ENCODE measurements around the gene RPS6KA4.

The RPS6KA4 gene

GRCh38 chr11:64359712-64360445 lies 917 bp downstream of the RPS6KA4 start:
- H3K4me1 Mint-ChIP-seq: peaks cover 27% of the 10 kb centered on the region
- H3K27me3 Mint-ChIP-seq: no peaks in the 10 kb centered on the region
- no peaks in the 10 kb centered on the region for H3K9me3 Mint-ChIP-seq
- ATAC-seq (ENCODE audit: low read depth): peak; percentile 30
- peaks cover 9% of the 10 kb centered on the region for H3K36me3 Mint-ChIP-seq
- peak overlapping the region; percentile 94 for H3K4me3 Mint-ChIP-seq
- DNase-seq (ENCODE audit: low spot score in 2 of 2): no peak
- H3K27ac Mint-ChIP-seq: peak overlapping the region; percentile 13

GRCh38 chr11:64360448-64360921 lies 1.5 kb downstream of the RPS6KA4 start:
- no peak for DNase-seq (ENCODE audit: low spot score in 2 of 2)
- ATAC-seq (ENCODE audit: low read depth): peak; percentile 17
- peak overlapping the region; percentile 13 for H3K27ac Mint-ChIP-seq

GRCh38 chr11:64361659-64362058 lies 2.7 kb downstream of the RPS6KA4 start:
- Mint-ChIP-seq H3K27me3 (no peaks in the 10 kb centered on the region), H3K27ac (no peak overlapping the region), H3K9me3 (no peaks in the 10 kb centered on the region), H3K36me3 (peaks cover 12% of the 10 kb centered on the region), H3K4me3 (no peak overlapping the region), H3K4me1 (peaks cover 21% of the 10 kb centered on the region)
- no peak for DNase-seq (ENCODE audit: low spot score in 2 of 2)
- no peak for ATAC-seq (ENCODE audit: low read depth)

More at GRCh38 chr11:64360448-64360921, 1.5 kb downstream of the RPS6KA4 start:
- no peaks in the 10 kb centered on the region for H3K27me3 Mint-ChIP-seq
- H3K4me3 Mint-ChIP-seq: peak overlapping the region; percentile 94
- H3K36me3 Mint-ChIP-seq: peaks cover 9% of the 10 kb centered on the region
- peaks cover 21% of the 10 kb centered on the region for H3K4me1 Mint-ChIP-seq
- H3K9me3 Mint-ChIP-seq: no peaks in the 10 kb centered on the region

- Mint-ChIP-seq H3K4me1 (peaks cover 21% of the 10 kb centered on the region), H3K27ac (no peak overlapping the region), H3K9me3 (no peaks in the 10 kb centered on the region), H3K4me3 (no peak overlapping the region), H3K36me3 (peaks cover 14% of the 10 kb centered on the region), H3K27me3 (no peaks in the 10 kb centered on the region)
- no peak for ATAC-seq (ENCODE audit: low read depth)
- no peak for DNase-seq (ENCODE audit: low spot score in 2 of 2)
Measured at GRCh38 chr11:64362339-64362738, 3.4 kb downstream of the RPS6KA4 start.

GRCh38 chr11:64364435-64364834 lies 5.5 kb downstream of the RPS6KA4 start:
- H3K27me3 Mint-ChIP-seq: no peaks in the 10 kb centered on the region
- H3K36me3 Mint-ChIP-seq: peaks cover 22% of the 10 kb centered on the region
- DNase-seq (ENCODE audit: low spot score in 2 of 2): no peak
- H3K4me1 Mint-ChIP-seq: peaks cover 21% of the 10 kb centered on the region
- H3K9me3 Mint-ChIP-seq: no peaks in the 10 kb centered on the region
- H3K27ac Mint-ChIP-seq: no peak overlapping the region
- H3K4me3 Mint-ChIP-seq: no peak overlapping the region
- ATAC-seq (ENCODE audit: low read depth): peak; percentile 33

GRCh38 chr11:64364911-64365310 lies 5.9 kb downstream of the RPS6KA4 start:
- no peak for DNase-seq (ENCODE audit: low spot score in 2 of 2)

GRCh38 chr11:64366751-64367150 lies 7.8 kb downstream of the RPS6KA4 start:
- peaks cover 9% of the 10 kb centered on the region for H3K4me1 Mint-ChIP-seq
- peaks cover 30% of the 10 kb centered on the region for H3K36me3 Mint-ChIP-seq
- ATAC-seq (ENCODE audit: low read depth) (no peak), DNase-seq (ENCODE audit: low spot score in 2 of 2) (no peak)
- no peak overlapping the region for H3K4me3 Mint-ChIP-seq
- H3K27ac Mint-ChIP-seq: no peak overlapping the region
- no peaks in the 10 kb centered on the region for H3K27me3 Mint-ChIP-seq
- no peaks in the 10 kb centered on the region for H3K9me3 Mint-ChIP-seq

More at GRCh38 chr11:64364911-64365310, 5.9 kb downstream of the RPS6KA4 start:
- Mint-ChIP-seq H3K27ac (no peak overlapping the region), H3K9me3 (no peaks in the 10 kb centered on the region), H3K4me1 (peaks cover 16% of the 10 kb centered on the region), H3K27me3 (no peaks in the 10 kb centered on the region), H3K4me3 (no peak overlapping the region), H3K36me3 (peaks cover 25% of the 10 kb centered on the region)
- no peak for ATAC-seq (ENCODE audit: low read depth)

- Mint-ChIP-seq H3K27me3 (no peaks in the 10 kb centered on the region), H3K4me1 (peaks cover 10% of the 10 kb centered on the region), H3K9me3 (no peaks in the 10 kb centered on the region), H3K36me3 (peaks cover 28% of the 10 kb centered on the region), H3K27ac (no peak overlapping the region), H3K4me3 (no peak overlapping the region)
- DNase-seq (ENCODE audit: low spot score in 2 of 2): no peak
- ATAC-seq (ENCODE audit: low read depth): no peak
Measured at GRCh38 chr11:64367931-64368672, 9.1 kb downstream of the RPS6KA4 start.

- ATAC-seq (ENCODE audit: low read depth) (no peak), DNase-seq (ENCODE audit: low spot score in 2 of 2) (no peak)
- Mint-ChIP-seq H3K27me3 (no peaks in the 10 kb centered on the region), H3K4me1 (peaks cover 11% of the 10 kb centered on the region), H3K27ac (no peak overlapping the region), H3K9me3 (no peaks in the 10 kb centered on the region), H3K36me3 (peaks cover 24% of the 10 kb centered on the region), H3K4me3 (no peak overlapping the region)
Measured at GRCh38 chr11:64368673-64369074, 9.7 kb downstream of the RPS6KA4 start.

- Mint-ChIP-seq H3K9me3 (no peaks in the 10 kb centered on the region), H3K27me3 (no peaks in the 10 kb centered on the region), H3K4me1 (peaks cover 9% of the 10 kb centered on the region), H3K27ac (no peak overlapping the region), H3K4me3 (no peak overlapping the region), H3K36me3 (peaks cover 21% of the 10 kb centered on the region)
- DNase-seq (ENCODE audit: low spot score in 2 of 2) (no peak), ATAC-seq (ENCODE audit: low read depth) (no peak)
Measured at GRCh38 chr11:64369440-64370421, 10.8 kb downstream of the RPS6KA4 start.

GRCh38 chr11:64371201-64371600 lies 12.2 kb downstream of the RPS6KA4 start:
- no peak overlapping the region for H3K4me3 Mint-ChIP-seq
- no peak for DNase-seq (ENCODE audit: low spot score in 2 of 2)
- H3K4me1 Mint-ChIP-seq: peaks cover 9% of the 10 kb centered on the region
- H3K27ac Mint-ChIP-seq: no peak overlapping the region
- no peaks in the 10 kb centered on the region for H3K27me3 Mint-ChIP-seq
- no peak for ATAC-seq (ENCODE audit: low read depth)
- H3K36me3 Mint-ChIP-seq: peaks cover 21% of the 10 kb centered on the region
- H3K9me3 Mint-ChIP-seq: no peaks in the 10 kb centered on the region

- H3K4me1 Mint-ChIP-seq: peaks cover 9% of the 10 kb centered on the region
- H3K36me3 Mint-ChIP-seq: peaks cover 16% of the 10 kb centered on the region
- no peaks in the 10 kb centered on the region for H3K9me3 Mint-ChIP-seq
- H3K4me3 Mint-ChIP-seq: no peak overlapping the region
- H3K27me3 Mint-ChIP-seq: no peaks in the 10 kb centered on the region
- DNase-seq (ENCODE audit: low spot score in 2 of 2) (no peak), ATAC-seq (ENCODE audit: low read depth) (no peak)
- no peak overlapping the region for H3K27ac Mint-ChIP-seq
Measured at GRCh38 chr11:64372021-64372420, 13.1 kb downstream of the RPS6KA4 start.

GRCh38 chr11:64372802-64373597 lies 14.0 kb downstream of the RPS6KA4 start:
- H3K4me1 Mint-ChIP-seq: peaks cover 9% of the 10 kb centered on the region
- DNase-seq (ENCODE audit: low spot score in 2 of 2) (no peak), ATAC-seq (ENCODE audit: low read depth) (no peak)
- H3K27ac Mint-ChIP-seq: no peak overlapping the region
- no peak overlapping the region for H3K4me3 Mint-ChIP-seq
- no peaks in the 10 kb centered on the region for H3K9me3 Mint-ChIP-seq
- peaks cover 16% of the 10 kb centered on the region for H3K36me3 Mint-ChIP-seq
- no peaks in the 10 kb centered on the region for H3K27me3 Mint-ChIP-seq

Measured in memory B cell (primary cell).